B cell (primary cell): ENCODE measurements around the gene MLLT11. TPM values are rescaled to one million over a fixed set of nuclear protein-coding genes. Genes with fewer than 3 reads are reported as not detected.

Experiments
- ATAC-seq: fragments of 200-7000 bp; cut with Tn5 transposase; one replicate; pipeline ENCODE4 v1.10.0; 2021; ENCODE audit warnings: low read depth, mild to moderate bottlenecking, moderate number of reproducible peaks, moderate library complexity
- CTCF ChIA-PET: fragments of 350-600 bp; sonication (Branson Sonifier 250); formaldehyde crosslinking; loops from one replicate; lab custom pipeline; 2021; ENCODE audit warnings: antibody characterized with exemption, inconsistent platforms; lab: Charles Lee
- POLR2A ChIA-PET: fragments of 350-600 bp; sonication (Branson Sonifier 250); formaldehyde crosslinking; loops from one replicate; lab custom pipeline; 2021; ENCODE audit warnings: antibody characterized with exemption; lab: Charles Lee
- DNase-seq: peaks from one replicate; pipeline ENCODE4 v3.0.0; 2013
- H2AFZ ChIP-seq: 2 replicates; pipeline ENCODE4 v1.6.1; 2012; ENCODE audit warnings: mild to moderate bottlenecking, low read depth, low read length; ENCODE audit not compliant: insufficient read depth, poor library complexity, severe bottlenecking
- H3K27ac ChIP-seq, 2 donors: 1 replicate in 1 of 2; 2 replicates in 1 of 2; pipeline ENCODE4 v1.5.1; 2012 to 2013; ENCODE audit warnings: low read length in 2 of 2, mild to moderate bottlenecking in 2 of 2, moderate library complexity in 1 of 2
- H3K27me3 ChIP-seq, 4 experiments: fragments of 200-600 bp in 1 of 4; sonication (generic) in 1 of 4; replicated peaks in 1 of 4; 1 replicate in 2 of 4; 2 replicates in 2 of 4; pipeline versions ENCODE4 v1.6.1 to v1.7.0; 2013 to 2016; ENCODE audit warnings: low read length in 3 of 4, mild to moderate bottlenecking in 2 of 4, mixed read lengths in 1 of 4, moderate library complexity in 1 of 4; ENCODE audit not compliant: insufficient read depth in 4 of 4, control insufficient read depth in 3 of 4; ENCODE audit errors: control extremely low read depth in 1 of 4
- H3K36me3 ChIP-seq, 2 experiments: replicated peaks in 1 of 2; 1 replicate in 1 of 2; 2 replicates in 1 of 2; pipeline versions ENCODE4 v1.6.1 to v1.7.1; 2013; ENCODE audit warnings: low read length in 1 of 2; ENCODE audit not compliant: insufficient read depth in 2 of 2, control insufficient read depth in 1 of 2; ENCODE audit errors: control extremely low read depth in 1 of 2, extremely low read depth in 1 of 2
- H3K4me1 ChIP-seq, 2 donors: fragments of 200-600 bp in 1 of 2; sonication (generic) in 1 of 2; 1 replicate in 1 of 2; 2 replicates in 1 of 2; pipeline versions ENCODE4 v1.5.1 to v1.6.1; 2013 to 2017; ENCODE audit warnings: low read length in 2 of 2; ENCODE audit not compliant: control insufficient read depth in 2 of 2, insufficient read depth in 2 of 2
- H3K4me2 ChIP-seq: replicated peaks from 2 replicates; pipeline ENCODE3; 2012; ENCODE audit warnings: mild to moderate bottlenecking, low read depth, low read length; ENCODE audit not compliant: poor library complexity, severe bottlenecking
- H3K4me3 ChIP-seq, 5 experiments: fragments of 200-600 bp in 1 of 5; sonication (generic) in 1 of 5; 1 replicate in 3 of 5; 2 replicates in 2 of 5; pipeline versions ENCODE4 v1.5.1 to v1.7.0; 2011 to 2016; ENCODE audit warnings: low read length in 4 of 5, mild to moderate bottlenecking in 4 of 5, low read depth in 2 of 5, control low read depth in 1 of 5, moderate library complexity in 1 of 5; ENCODE audit not compliant: insufficient read depth in 1 of 5; ENCODE audit errors: control extremely low read depth in 1 of 5, extremely low read depth in 1 of 5
- H3K79me2 ChIP-seq: fragments of 200-600 bp; sonication (generic); one replicate; pipeline ENCODE4 v1.6.0; 2016; ENCODE audit warnings: low read length; ENCODE audit not compliant: control insufficient read depth, insufficient read depth
- H3K9ac ChIP-seq: fragments of 200-600 bp; sonication (generic); 2 replicates; pipeline ENCODE4 v1.6.1; 2017; ENCODE audit warnings: mild to moderate bottlenecking, low read length, moderate library complexity
- H3K9me3 ChIP-seq, 3 donors: one replicate each; pipeline versions ENCODE4 v1.6.1 to v1.7.1; 2013; ENCODE audit warnings: low read length in 2 of 3; ENCODE audit not compliant: control insufficient read depth in 2 of 3, insufficient read depth in 1 of 3; ENCODE audit errors: control extremely low read depth in 1 of 3
- H4K20me1 ChIP-seq: 2 replicates; pipeline ENCODE4 v1.6.0; 2012; ENCODE audit warnings: mild to moderate bottlenecking, low read length; ENCODE audit not compliant: insufficient read depth, control insufficient read depth, poor library complexity, severe bottlenecking
- H3K27ac Mint-ChIP-seq: one replicate; pipeline ENCODE4 v1.8.0; 2021; ENCODE audit warnings: mixed read lengths
- H3K27me3 Mint-ChIP-seq: one replicate; pipeline ENCODE4 v1.8.0; 2021; ENCODE audit warnings: mixed read lengths
- H3K4me1 Mint-ChIP-seq: one replicate; pipeline ENCODE4 v1.8.0; 2021; ENCODE audit warnings: mixed read lengths
- H3K4me3 Mint-ChIP-seq: one replicate; pipeline ENCODE4 v1.8.0; 2021; ENCODE audit warnings: mixed read lengths
- H3K9me3 Mint-ChIP-seq: one replicate; pipeline ENCODE4 v1.8.0; 2022; ENCODE audit warnings: mixed read lengths; ENCODE audit not compliant: insufficient read depth
- CTCF ChIP-seq: fragments of 200-600 bp; IDR thresholded peaks from one replicate; pipeline ENCODE4 v1.8.0; 2022; ENCODE audit warnings: antibody characterized with exemption, mild to moderate bottlenecking
- EZH2 ChIP-seq: IDR thresholded peaks from 2 replicates; pipeline ENCODE4 v1.6.1; 2012; ENCODE audit warnings: borderline replicate concordance, low read depth, mild to moderate bottlenecking, moderate library complexity, low read length; ENCODE audit not compliant: insufficient read depth, poor library complexity, severe bottlenecking
- WGBS: methylation state at CpG from one replicate; pipeline ENCODE4 v1.1.5; 2013; ENCODE audit warnings: missing lambda C conversion rate; ENCODE audit not compliant: insufficient coverage; 5-methylcytosine and 5-hydroxymethylcytosine counted together
- intact Hi-C: fragments of 100-400 bp; cut with micrococcal nuclease; formaldehyde crosslinking; loops from one replicate; pipeline ENCODE4 v1.10.0; 2022
- polyA plus RNA-seq: library from polyadenylated mRNA; depleted of rRNA; stranded (reverse); fragments of >200 nt; gene quantifications from 2 replicates; pipeline ENCODE4 v1.2.3, GENCODE V29; 2012
- total RNA-seq, 2 donors: library from RNA; stranded (reverse); fragments of 120-200 nt in 1 of 2; gene quantifications; 1 replicate in 1 of 2; 2 replicates in 1 of 2; pipeline versions ENCODE4 v1.2.3 to v1.2.4, GENCODE V29; 2013 to 2022

The MLLT11 gene
- total and polyA plus RNA-seq, 2 donors (not counting 1 experiment from before 2014, with no cell fraction given), result 1.1 to 2.4 TPM

GRCh38 chr1:151047925-151048644, 12.1 kb upstream of the MLLT11 start:
- no peaks in the 10 kb centered on the region for H3K27me3 Mint-ChIP-seq
- POLR2A ChIA-PET, result interaction anchor here (0.6 to 3.9 kb wide), 6 partner anchors 10 to 106 kb away, joined by 3 to 29 read pairs (median 6); partner anchors contain the start of genes CDC42SE1 and GABPB2
- Histone ChIP-seq H3K27me3 (no peaks in the 10 kb centered on the region), H3K36me3 (peaks cover 0 to 26% of the 10 kb centered on the region in 2 experiments), H3K9ac (peak overlapping the region; percentile 85), H3K4me3 (peak overlapping the region; percentile 70 to 97 (median 93)), H3K4me2 (peak overlapping the region; percentile 93), H3K79me2 (peaks cover 13% of the 10 kb centered on the region), H4K20me1 (peaks cover 6% of the 10 kb centered on the region), H3K27ac (peak overlapping the region; percentile 71 to 75), H2AFZ (peak overlapping the region; percentile 84), H3K4me1 (peaks cover 20 to 30% of the 10 kb centered on the region in 2 donors), H3K9me3 (no peaks in the 10 kb centered on the region)
- DNase-seq, result peak; percentile 79
- H3K4me3 Mint-ChIP-seq, result peak overlapping the region; percentile 96
- intact Hi-C loops, result loop anchor here (1.0 to 2.0 kb wide), 4 partner anchors 8 to 109 kb away; partner anchors contain the start of gene TNFAIP8L2
- CTCF ChIA-PET, result interaction anchor here (0.5 to 5.7 kb wide), 12 partner anchors 11 to 519 kb away, joined by 3 to 63 read pairs (median 5); partner anchors contain the start of genes CDC42SE1, GABPB2, MLLT11 and TNFAIP8L2
- under 1% methylated on average over 48 of the region's 48 CpGs for WGBS
- H3K9me3 Mint-ChIP-seq, result no peaks in the 10 kb centered on the region
- TF ChIP-seq EZH2 (no peak), CTCF (peak; percentile 70)
- H3K27ac Mint-ChIP-seq, result peak overlapping the region; percentile 94
- ATAC-seq, result peak; percentile 69
- peaks cover 42% of the 10 kb centered on the region for H3K4me1 Mint-ChIP-seq
